ENCODE measurements around the gene C16orf78.

The C16orf78 gene

DNA sequence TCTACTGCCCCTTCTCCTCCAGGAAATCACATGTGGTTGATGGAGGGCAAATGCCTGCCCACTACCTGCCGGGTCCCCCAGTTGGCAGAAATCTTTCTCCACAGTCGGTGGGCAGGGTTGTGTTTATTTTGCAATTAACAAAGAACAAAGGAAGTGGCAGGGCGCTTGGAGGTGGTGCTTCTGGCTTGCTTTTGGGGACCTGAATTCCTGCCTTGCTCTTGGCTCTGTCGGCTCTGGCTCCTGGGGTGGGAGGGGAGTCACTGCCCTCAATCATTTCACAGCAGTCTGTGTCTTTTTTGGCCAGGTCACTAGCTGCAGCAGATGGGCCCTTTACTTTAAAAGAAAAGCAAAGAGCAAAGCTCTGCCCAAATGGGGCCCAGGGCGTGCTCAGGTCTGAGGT is 69.2 kb downstream of the C16orf78 start:
- H3K27me3 ChIP-seq (ENCODE audit: control insufficient read depth, insufficient read depth, low read length): no peaks in the 10 kb centered on the region
- no CpG with 5 or more reads among the region's 5 CpGs for WGBS (ENCODE audit: insufficient coverage, insufficient read length)
- no peak for DNase-seq (ENCODE audit: low read depth, low spot score)

GRCh38 chr16:49443576-49443975 is 70.0 kb downstream of the C16orf78 start:
- DNase-seq (ENCODE audit: low read depth, low spot score): no peak
- Histone ChIP-seq H3K27me3 (ENCODE audit: control insufficient read depth, insufficient read depth, low read length) (no peaks in the 10 kb centered on the region), H3K36me3 (ENCODE audit: control insufficient read depth, insufficient read depth, low read length) (no peaks in the 10 kb centered on the region), H3K27ac (ENCODE audit: low read length) (no peak overlapping the region), H3K4me1 (ENCODE audit: control insufficient read depth, insufficient read depth, low read length) (peaks cover 10% of the 10 kb centered on the region), H3K4me3 (ENCODE audit: low read length) (no peak overlapping the region), H3K9me3 (ENCODE audit: control insufficient read depth, insufficient read depth, low read length) (no peaks in the 10 kb centered on the region)
- whole genome bisulfite sequencing (ENCODE audit: insufficient coverage, insufficient read length): no CpG with 5 or more reads among the region's 9 CpGs

More for the DNA sequence above, 69.2 kb downstream of the C16orf78 start:
- no peak overlapping the region for H3K27ac ChIP-seq (ENCODE audit: low read length)
- H3K4me3 ChIP-seq (ENCODE audit: low read length): no peak overlapping the region
- no peaks in the 10 kb centered on the region for H3K36me3 ChIP-seq (ENCODE audit: control insufficient read depth, insufficient read depth, low read length)
- no peaks in the 10 kb centered on the region for H3K9me3 ChIP-seq (ENCODE audit: control insufficient read depth, insufficient read depth, low read length)
- peaks cover 10% of the 10 kb centered on the region for H3K4me1 ChIP-seq (ENCODE audit: control insufficient read depth, insufficient read depth, low read length)

DNA sequence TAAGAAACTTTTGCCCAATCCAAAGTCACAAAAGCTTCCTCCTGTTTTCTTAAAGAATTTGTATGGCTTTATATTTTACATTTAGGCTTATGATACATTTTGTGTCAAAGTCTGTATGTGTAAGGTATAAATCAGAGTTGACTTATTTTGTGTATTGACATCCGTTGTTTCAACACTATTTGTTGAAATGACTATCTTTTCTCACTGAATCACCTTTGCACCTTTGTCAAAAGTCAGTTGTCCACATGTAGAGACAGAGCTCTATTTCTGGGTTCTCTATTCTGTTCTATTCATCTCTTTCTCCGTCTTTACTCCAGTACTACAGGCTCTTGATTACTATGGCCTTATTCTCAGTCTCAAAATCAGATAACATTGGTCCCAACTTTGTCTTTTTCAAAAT is 73.2 kb downstream of the C16orf78 start:
- Histone ChIP-seq H3K4me1 (ENCODE audit: control insufficient read depth, insufficient read depth, low read length) (peaks cover 7% of the 10 kb centered on the region), H3K27ac (ENCODE audit: low read length) (no peak overlapping the region), H3K36me3 (ENCODE audit: control insufficient read depth, insufficient read depth, low read length) (no peaks in the 10 kb centered on the region), H3K4me3 (ENCODE audit: low read length) (no peak overlapping the region), H3K27me3 (ENCODE audit: control insufficient read depth, insufficient read depth, low read length) (no peaks in the 10 kb centered on the region), H3K9me3 (ENCODE audit: control insufficient read depth, insufficient read depth, low read length) (no peaks in the 10 kb centered on the region)
- WGBS (ENCODE audit: insufficient coverage, insufficient read length): no CpG with 5 or more reads among the region's 2 CpGs
- no peak for DNase-seq (ENCODE audit: low read depth, low spot score)

Data from iPS DF 6.9 (cell line).